Measurements from ENCODE around the gene PSD4. TPM values are rescaled to one million over a fixed set of nuclear protein-coding genes. Genes with fewer than 3 reads are reported as not detected.

Gene PSD4
- total RNA-seq, 1 experiment from 2014 or later: 12.6 TPM

DNA sequence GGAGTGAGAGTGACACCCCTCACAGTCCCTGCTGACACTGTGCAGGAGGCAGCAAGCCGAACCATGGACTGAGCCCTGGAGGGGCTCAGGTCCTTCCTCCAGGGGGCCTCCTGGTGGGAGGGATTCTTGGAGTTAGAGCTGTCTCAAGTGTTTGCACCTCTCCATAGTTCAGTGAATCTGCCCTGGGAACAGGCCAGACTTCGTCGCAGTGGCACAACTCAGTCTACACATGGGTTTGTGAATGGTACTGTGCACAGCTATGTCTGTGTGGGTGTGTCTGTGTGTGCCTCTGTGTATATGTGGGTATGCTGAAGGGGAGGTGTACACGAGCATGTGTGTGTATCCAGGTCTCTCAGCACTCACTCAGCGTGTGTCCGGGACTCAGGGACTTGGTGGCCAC, 68.6 kb downstream of the PSD4 start:
- intact Hi-C loops (cut with micrococcal nuclease): no loop called here
- RAD21 ChIA-PET (ENCODE audit: low non-redundant PET in 1 of 2, low total read pairs in 2 of 2, uncharacterized antibody in 2 of 2, unreplicated experiment in 2 of 2): no interaction called here
- H3K36me3 ChIP-seq (ENCODE audit: control insufficient read depth in 1 of 2, insufficient read depth in 2 of 2, low read length in 2 of 2): peaks cover 8 to 25% of the 10 kb centered on the region in 2 experiments; a peak in 3 of 4 replicates
- H2AFZ ChIP-seq (ENCODE audit: low read depth, low read length, poor library complexity, severe bottlenecking): no peak overlapping the region
- H3K9me2 ChIP-seq (ENCODE audit: insufficient read depth): no peaks in the 10 kb centered on the region
- peak overlapping the region; percentile 58 for H3K9ac ChIP-seq (ENCODE audit: low read length)
- H3K9me3 ChIP-seq (ENCODE audit: control insufficient read depth in 1 of 2, insufficient read depth in 1 of 2, low read depth in 1 of 2, low read length in 2 of 2): no peaks in the 10 kb centered on the region
- no peaks in the 10 kb centered on the region for H3K27me3 ChIP-seq (ENCODE audit: insufficient read depth, low read length)
- H3K4me2 ChIP-seq (ENCODE audit: low read length): no peak overlapping the region
- DNase-seq (ENCODE audit: low read depth, low spot score): no peak
- H3K4me3 ChIP-seq (replicated peaks in 1 of 2; ENCODE audit: low read depth in 1 of 2, low read length in 2 of 2): no peak overlapping the region
- POLR2A ChIA-PET: interaction anchor here (0.6 kb wide), 1 partner anchor 98 kb away, joined by 3 read pairs; no protein-coding TSS in a partner anchor
- peaks cover 44% of the 10 kb centered on the region for H3K79me2 ChIP-seq (ENCODE audit: insufficient read depth, low read length)
- BruUV-seq (replicated peaks): no TSS peak
- peaks cover 47 to 55% of the 10 kb centered on the region in 2 experiments for H3K4me1 ChIP-seq (ENCODE audit: control insufficient read depth in 1 of 2, insufficient read depth in 2 of 2, low read length in 2 of 2)
- H4K20me1 ChIP-seq (ENCODE audit: insufficient read depth): no peaks in the 10 kb centered on the region
- CTCF ChIA-PET: no interaction called here
- no peak for ATAC-seq
- peak overlapping the region; percentile 95 for H3K27ac ChIP-seq (ENCODE audit: low read depth, low read length)
- TF ChIP-seq JUND (IDR thresholded peaks at IDR 0.05): no peak
- TF ChIP-seq, protein P1, sequence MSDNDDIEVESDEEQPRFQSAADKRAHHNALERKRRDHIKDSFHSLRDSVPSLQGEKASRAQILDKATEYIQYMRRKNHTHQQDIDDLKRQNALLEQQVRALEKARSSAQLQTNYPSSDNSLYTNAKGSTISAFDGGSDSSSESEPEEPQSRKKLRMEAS (IDR thresholded peaks at IDR 0.05): no peak
- TF ChIP-seq, protein P2, sequence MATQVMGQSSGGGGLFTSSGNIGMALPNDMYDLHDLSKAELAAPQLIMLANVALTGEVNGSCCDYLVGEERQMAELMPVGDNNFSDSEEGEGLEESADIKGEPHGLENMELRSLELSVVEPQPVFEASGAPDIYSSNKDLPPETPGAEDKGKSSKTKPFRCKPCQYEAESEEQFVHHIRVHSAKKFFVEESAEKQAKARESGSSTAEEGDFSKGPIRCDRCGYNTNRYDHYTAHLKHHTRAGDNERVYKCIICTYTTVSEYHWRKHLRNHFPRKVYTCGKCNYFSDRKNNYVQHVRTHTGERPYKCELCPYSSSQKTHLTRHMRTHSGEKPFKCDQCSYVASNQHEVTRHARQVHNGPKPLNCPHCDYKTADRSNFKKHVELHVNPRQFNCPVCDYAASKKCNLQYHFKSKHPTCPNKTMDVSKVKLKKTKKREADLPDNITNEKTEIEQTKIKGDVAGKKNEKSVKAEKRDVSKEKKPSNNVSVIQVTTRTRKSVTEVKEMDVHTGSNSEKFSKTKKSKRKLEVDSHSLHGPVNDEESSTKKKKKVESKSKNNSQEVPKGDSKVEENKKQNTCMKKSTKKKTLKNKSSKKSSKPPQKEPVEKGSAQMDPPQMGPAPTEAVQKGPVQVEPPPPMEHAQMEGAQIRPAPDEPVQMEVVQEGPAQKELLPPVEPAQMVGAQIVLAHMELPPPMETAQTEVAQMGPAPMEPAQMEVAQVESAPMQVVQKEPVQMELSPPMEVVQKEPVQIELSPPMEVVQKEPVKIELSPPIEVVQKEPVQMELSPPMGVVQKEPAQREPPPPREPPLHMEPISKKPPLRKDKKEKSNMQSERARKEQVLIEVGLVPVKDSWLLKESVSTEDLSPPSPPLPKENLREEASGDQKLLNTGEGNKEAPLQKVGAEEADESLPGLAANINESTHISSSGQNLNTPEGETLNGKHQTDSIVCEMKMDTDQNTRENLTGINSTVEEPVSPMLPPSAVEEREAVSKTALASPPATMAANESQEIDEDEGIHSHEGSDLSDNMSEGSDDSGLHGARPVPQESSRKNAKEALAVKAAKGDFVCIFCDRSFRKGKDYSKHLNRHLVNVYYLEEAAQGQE (IDR thresholded peaks at IDR 0.05; ENCODE audit: low read depth): no peak
- TF ChIP-seq SRF (IDR thresholded peaks at IDR 0.05; ENCODE audit: low read depth): no peak

DNA sequence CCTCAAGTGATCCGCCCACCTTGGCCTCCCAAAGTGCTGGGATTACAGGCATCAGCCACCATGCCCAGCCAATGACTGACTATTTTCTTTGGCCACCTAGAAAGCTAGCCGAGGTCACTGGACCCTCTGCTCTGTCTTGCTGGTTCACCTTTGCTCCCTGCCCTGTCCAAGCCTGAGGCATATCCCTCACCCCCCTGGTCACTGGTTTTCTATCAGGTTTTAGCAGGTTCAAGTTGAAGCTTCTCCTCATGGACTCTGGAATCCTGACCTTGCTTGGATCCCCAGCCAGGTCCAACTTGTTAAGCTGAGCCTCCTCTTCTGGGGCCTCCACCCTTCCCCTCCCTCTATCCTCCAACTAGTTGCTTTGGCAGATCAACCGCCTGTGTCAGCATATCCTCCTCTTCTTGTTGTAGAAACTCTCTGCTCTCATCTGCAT, 71.5 kb downstream of the PSD4 start:
- no peak overlapping the region for H3K4me2 ChIP-seq (ENCODE audit: low read length)
- H3K9ac ChIP-seq (ENCODE audit: low read length): no peak overlapping the region
- intact Hi-C loops (cut with micrococcal nuclease): no loop called here
- no peak overlapping the region for H2AFZ ChIP-seq (ENCODE audit: low read depth, low read length, poor library complexity, severe bottlenecking)
- H3K36me3 ChIP-seq (ENCODE audit: control insufficient read depth in 1 of 2, insufficient read depth in 2 of 2, low read length in 2 of 2): peaks cover 0 to 11% of the 10 kb centered on the region in 2 experiments; a peak in 1 of 4 replicates
- no peak overlapping the region for H3K27ac ChIP-seq (ENCODE audit: low read depth, low read length)
- no peak overlapping the region for H3K4me3 ChIP-seq (replicated peaks in 1 of 2; ENCODE audit: low read depth in 1 of 2, low read length in 2 of 2)
- no peaks in the 10 kb centered on the region for H4K20me1 ChIP-seq (ENCODE audit: insufficient read depth)
- H3K27me3 ChIP-seq (ENCODE audit: insufficient read depth, low read length): no peaks in the 10 kb centered on the region
- BruUV-seq (replicated peaks): no TSS peak
- ChIA-PET POLR2A (no interaction called here), RAD21 (ENCODE audit: low non-redundant PET in 1 of 2, low total read pairs in 2 of 2, uncharacterized antibody in 2 of 2, unreplicated experiment in 2 of 2) (no interaction called here), CTCF (interaction anchor here (2.6 kb wide), 1 partner anchor 41 kb away, joined by 17 read pairs; no protein-coding TSS in a partner anchor)
- H3K9me2 ChIP-seq (ENCODE audit: insufficient read depth): no peaks in the 10 kb centered on the region
- no peaks in the 10 kb centered on the region for H3K9me3 ChIP-seq (ENCODE audit: control insufficient read depth in 1 of 2, insufficient read depth in 1 of 2, low read depth in 1 of 2, low read length in 2 of 2)
- H3K79me2 ChIP-seq (ENCODE audit: insufficient read depth, low read length): peaks cover 20% of the 10 kb centered on the region
- DNase-seq (ENCODE audit: low read depth, low spot score): no peak
- H3K4me1 ChIP-seq (ENCODE audit: control insufficient read depth in 1 of 2, insufficient read depth in 2 of 2, low read length in 2 of 2): peaks cover 18 to 34% of the 10 kb centered on the region in 2 experiments
- ATAC-seq: no peak
- TF ChIP-seq, protein P2 (IDR thresholded peaks at IDR 0.05; ENCODE audit: low read depth): no peak
- TF ChIP-seq ZNF274 (IDR thresholded peaks at IDR 0.05; ENCODE audit: low read depth, low read length) (no peak), CBX3 (IDR thresholded peaks at IDR 0.05; ENCODE audit: low read depth) (no peak), SIN3A (IDR thresholded peaks at IDR 0.05; ENCODE audit: low read depth) (no peak), SP1 (IDR thresholded peaks at IDR 0.05; ENCODE audit: low read depth) (no peak)
- TF ChIP-seq, protein P3, sequence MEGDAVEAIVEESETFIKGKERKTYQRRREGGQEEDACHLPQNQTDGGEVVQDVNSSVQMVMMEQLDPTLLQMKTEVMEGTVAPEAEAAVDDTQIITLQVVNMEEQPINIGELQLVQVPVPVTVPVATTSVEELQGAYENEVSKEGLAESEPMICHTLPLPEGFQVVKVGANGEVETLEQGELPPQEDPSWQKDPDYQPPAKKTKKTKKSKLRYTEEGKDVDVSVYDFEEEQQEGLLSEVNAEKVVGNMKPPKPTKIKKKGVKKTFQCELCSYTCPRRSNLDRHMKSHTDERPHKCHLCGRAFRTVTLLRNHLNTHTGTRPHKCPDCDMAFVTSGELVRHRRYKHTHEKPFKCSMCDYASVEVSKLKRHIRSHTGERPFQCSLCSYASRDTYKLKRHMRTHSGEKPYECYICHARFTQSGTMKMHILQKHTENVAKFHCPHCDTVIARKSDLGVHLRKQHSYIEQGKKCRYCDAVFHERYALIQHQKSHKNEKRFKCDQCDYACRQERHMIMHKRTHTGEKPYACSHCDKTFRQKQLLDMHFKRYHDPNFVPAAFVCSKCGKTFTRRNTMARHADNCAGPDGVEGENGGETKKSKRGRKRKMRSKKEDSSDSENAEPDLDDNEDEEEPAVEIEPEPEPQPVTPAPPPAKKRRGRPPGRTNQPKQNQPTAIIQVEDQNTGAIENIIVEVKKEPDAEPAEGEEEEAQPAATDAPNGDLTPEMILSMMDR (IDR thresholded peaks at IDR 0.05 in 2 of 3, conservative IDR thresholded peaks at IDR 0.05 in 1 of 3; ENCODE audit: borderline replicate concordance in 1 of 3, insufficient read depth in 1 of 3, low read depth in 2 of 3, low read length in 2 of 3): no peak

Measured in HCT116 (cell line).